Ascending aorta (tissue), 2 donors: Measurements from ENCODE around the gene CENPF. TPM values are rescaled to one million over a fixed set of nuclear protein-coding genes. Genes with fewer than 3 reads are reported as not detected.
"Not testable (repeated sequence)": the region's sequence is repeated elsewhere in the genome, so short reads cannot be mapped to it uniquely, and the experiment has no call there.

ENCODE experiments used
- DNase-seq, 2 donors: peaks; one replicate each; pipeline ENCODE4 v3.0.0-alpha.2; 2019; ENCODE audit warnings: low spot score in 2 of 2
- H3K27ac ChIP-seq, 2 donors: fragments of 200-600 bp; sonication (generic); one replicate each; pipeline ENCODE4 v1.5.1; 2016 to 2017; ENCODE audit warnings: mild to moderate bottlenecking in 1 of 2
- H3K27me3 ChIP-seq: fragments of 200-600 bp; sonication (generic); one replicate; pipeline ENCODE4 v1.5.1; 2017
- H3K36me3 ChIP-seq, 2 donors: fragments of 200-600 bp; sonication (generic); one replicate each; pipeline ENCODE4 v1.5.1; 2016
- H3K4me1 ChIP-seq, 2 donors: fragments of 200-600 bp; sonication (generic); one replicate each; pipeline ENCODE4 v1.5.1; 2016 to 2017; ENCODE audit warnings: mild to moderate bottlenecking in 1 of 2
- H3K4me3 ChIP-seq, 2 donors: fragments of 200-600 bp; sonication (generic); one replicate each; pipeline ENCODE4 v1.5.1; 2016 to 2017; ENCODE audit warnings: mild to moderate bottlenecking in 1 of 2
- H3K9me3 ChIP-seq, 2 donors: fragments of 200-600 bp; sonication (generic); one replicate each; pipeline ENCODE4 v1.5.1; 2016
- intact Hi-C: fragments of 100-400 bp; cut with DNase I; formaldehyde crosslinking; loops from one replicate; pipeline ENCODE4 v1.15.1; 2023
- total RNA-seq: library from RNA; depleted of rRNA; stranded (reverse); fragments of >200 nt; gene quantifications from one replicate; pipeline ENCODE4 v1.1.0, GENCODE V29; 2016
- TF ChIP-seq, protein P1 (sequence below), 3 experiments: fragments of 200-600 bp in 2 of 3; fragments of 450-650 bp in 1 of 3; sonication (generic) in 2 of 3; IDR thresholded peaks; one replicate each; pipeline ENCODE4 v1.5.1; 2016 to 2019; ENCODE audit warnings: antibody characterized with exemption in 3 of 3, mild to moderate bottlenecking in 1 of 3, moderate library complexity in 1 of 3

Gene CENPF
- total RNA-seq, 1 donor from 2014 or later, result 0.53 TPM

- Histone ChIP-seq H3K9me3 (no peaks in the 10 kb centered on the region), H3K27me3 (no peaks in the 10 kb centered on the region), H3K4me1 (no peaks in the 10 kb centered on the region), H3K27ac (no peak overlapping the region), H3K4me3 (no peak overlapping the region), H3K36me3 (no peaks in the 10 kb centered on the region)
- no peak for DNase-seq
- intact Hi-C loops, result no loop called here
- TF ChIP-seq, protein P1, sequence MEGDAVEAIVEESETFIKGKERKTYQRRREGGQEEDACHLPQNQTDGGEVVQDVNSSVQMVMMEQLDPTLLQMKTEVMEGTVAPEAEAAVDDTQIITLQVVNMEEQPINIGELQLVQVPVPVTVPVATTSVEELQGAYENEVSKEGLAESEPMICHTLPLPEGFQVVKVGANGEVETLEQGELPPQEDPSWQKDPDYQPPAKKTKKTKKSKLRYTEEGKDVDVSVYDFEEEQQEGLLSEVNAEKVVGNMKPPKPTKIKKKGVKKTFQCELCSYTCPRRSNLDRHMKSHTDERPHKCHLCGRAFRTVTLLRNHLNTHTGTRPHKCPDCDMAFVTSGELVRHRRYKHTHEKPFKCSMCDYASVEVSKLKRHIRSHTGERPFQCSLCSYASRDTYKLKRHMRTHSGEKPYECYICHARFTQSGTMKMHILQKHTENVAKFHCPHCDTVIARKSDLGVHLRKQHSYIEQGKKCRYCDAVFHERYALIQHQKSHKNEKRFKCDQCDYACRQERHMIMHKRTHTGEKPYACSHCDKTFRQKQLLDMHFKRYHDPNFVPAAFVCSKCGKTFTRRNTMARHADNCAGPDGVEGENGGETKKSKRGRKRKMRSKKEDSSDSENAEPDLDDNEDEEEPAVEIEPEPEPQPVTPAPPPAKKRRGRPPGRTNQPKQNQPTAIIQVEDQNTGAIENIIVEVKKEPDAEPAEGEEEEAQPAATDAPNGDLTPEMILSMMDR (IDR thresholded peaks at IDR 0.05), result no peak
These were observed 1.5 kb downstream of the CENPF start for GRCh38 chr1:214604523-214604922.

DNA sequence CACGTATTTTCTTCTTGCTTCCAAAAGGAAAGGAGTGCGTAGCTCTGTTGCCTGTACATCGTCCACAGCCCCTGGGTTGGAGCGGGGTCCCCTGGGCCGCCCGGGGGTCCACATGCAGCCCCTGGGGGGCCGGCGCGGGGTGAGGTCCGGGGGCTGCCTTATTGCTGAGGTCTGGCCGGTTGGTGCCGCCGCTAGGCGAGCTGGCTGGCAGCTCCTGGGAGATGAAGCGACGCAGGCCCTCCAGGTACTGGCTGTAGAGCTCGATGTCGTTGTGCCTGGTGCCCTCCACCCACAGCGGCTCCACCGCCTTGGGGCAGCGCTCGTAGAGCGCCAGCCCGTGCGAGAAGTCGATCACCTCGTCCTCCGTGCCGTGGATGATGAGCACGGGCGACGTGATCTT, 2.5 kb downstream of the CENPF start:
- H3K9me3 ChIP-seq, intact Hi-C loops, DNase-seq, H3K27me3 ChIP-seq, H3K36me3 ChIP-seq, H3K4me3 ChIP-seq, H3K4me1 ChIP-seq, H3K27ac ChIP-seq: not testable (repeated sequence)

DNA sequence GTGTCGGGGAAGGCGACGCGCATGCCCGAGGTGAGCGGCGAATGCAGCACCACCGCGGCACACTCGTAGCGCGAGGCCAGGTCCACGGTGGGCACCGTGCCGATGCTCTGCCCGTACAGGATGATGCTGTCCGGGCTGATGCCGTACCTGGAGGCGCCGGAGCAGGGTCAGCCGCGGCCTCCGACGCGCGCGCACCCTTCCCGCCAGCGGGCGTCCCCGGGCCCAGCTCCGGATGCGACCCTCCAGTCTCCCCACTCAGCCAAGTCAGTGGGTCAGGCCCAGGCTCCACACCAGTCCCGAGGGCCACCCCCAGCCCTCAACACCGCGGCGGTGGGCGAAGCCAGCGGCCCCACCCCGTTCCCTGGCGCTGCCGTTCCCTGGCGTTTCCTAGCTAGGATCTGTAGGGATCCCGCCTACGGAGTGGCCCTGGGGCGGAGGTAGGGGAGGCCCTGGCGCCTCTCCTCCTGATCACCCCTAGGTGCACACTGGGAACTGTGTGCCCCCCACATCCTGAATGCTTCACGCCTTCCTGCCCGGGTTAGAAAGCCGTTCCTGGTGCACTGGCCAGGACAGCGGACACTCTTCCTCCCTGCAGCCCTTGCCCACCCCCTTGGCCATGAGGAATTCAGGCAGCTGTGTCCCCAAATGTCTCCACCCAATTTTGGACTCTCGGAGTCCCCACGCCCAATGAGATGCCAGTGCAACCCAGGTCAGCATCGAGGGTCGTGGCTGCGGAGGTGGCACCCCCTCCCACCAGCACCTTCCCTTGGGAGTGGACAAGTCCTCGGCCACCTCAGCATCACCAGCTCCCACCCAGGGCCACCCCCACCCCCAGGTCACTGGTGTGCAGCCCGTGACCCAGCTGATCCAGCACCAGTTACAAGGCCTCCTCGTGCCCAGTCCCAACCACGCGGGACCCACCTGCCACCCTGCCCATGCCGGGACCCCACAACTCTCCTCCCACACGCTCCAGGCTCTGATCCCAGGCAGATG, 3.2 kb downstream of the CENPF start:
- H3K36me3 ChIP-seq, H3K27ac ChIP-seq, H3K4me1 ChIP-seq, H3K4me3 ChIP-seq, DNase-seq, H3K9me3 ChIP-seq, H3K27me3 ChIP-seq, intact Hi-C loops: not testable (repeated sequence)

DNA sequence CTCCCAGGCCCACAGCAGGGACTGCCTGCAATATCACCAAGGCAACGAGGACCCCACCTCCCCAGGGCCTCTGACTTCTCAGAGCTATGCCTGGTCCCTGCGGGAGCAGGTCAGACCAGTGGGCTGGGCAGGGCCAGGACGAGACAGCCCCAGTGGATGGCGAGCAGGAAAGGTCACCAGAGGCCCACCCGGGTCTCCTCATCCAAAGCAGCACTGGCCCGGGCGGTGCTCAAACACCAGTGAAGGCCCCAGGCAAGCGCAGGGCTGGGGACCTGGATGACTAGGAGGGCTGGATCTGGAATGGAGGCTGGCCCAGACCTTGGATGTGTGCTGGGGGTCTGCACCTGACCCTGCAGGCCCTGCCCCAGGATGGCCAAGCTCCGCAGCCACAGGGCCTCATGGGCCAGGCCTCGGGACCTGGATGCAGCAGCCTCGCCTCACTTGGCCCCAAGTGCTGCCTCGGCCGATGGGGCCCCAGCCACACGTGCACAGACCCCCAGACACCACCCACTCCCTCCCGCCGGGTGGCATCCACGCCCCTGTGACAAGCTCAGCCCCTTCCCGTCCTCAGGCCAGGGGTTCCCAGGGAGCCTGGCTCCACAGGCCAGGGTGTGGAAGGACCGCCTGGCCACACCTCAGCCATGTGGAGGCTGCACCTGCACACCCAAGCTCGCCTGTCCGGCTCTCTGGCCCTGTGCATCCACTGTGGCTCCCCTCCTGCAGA, 4.7 kb downstream of the CENPF start:
- H3K27me3 ChIP-seq, H3K36me3 ChIP-seq, intact Hi-C loops, H3K4me3 ChIP-seq, H3K27ac ChIP-seq, H3K4me1 ChIP-seq, H3K9me3 ChIP-seq, DNase-seq: not testable (repeated sequence)

- H3K27ac ChIP-seq, H3K4me1 ChIP-seq, H3K4me3 ChIP-seq, intact Hi-C loops, H3K36me3 ChIP-seq, H3K9me3 ChIP-seq, DNase-seq, H3K27me3 ChIP-seq: not testable (repeated sequence)
These were observed 5.3 kb downstream of the CENPF start for GRCh38 chr1:214608216-214608783.

DNA sequence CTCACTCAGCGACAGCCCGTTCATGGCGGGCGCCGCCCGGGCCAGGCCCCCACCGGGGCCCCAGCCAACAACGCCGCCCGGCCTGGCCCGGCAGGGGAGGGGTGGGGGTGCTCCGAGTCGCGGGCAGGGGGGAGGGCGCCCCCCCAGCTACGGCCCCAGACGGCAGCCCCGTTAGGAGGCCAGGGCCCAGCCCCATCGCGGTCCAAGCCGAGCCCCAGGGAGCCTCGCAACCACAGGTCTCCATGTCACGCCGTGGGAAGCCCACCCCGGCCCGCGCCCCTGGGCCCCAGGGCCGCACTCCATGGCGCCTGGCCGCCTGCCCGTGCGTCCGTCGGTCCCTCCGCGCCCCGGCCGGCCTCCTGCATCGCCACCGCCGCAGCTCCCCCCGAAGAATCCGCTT, 5.8 kb downstream of the CENPF start:
- H3K36me3 ChIP-seq, H3K27me3 ChIP-seq, H3K27ac ChIP-seq, intact Hi-C loops, DNase-seq, H3K4me1 ChIP-seq, H3K4me3 ChIP-seq, H3K9me3 ChIP-seq: not testable (repeated sequence)

GRCh38 chr1:214609692-214610091, 6.7 kb downstream of the CENPF start:
- Histone ChIP-seq H3K4me3 (no peak overlapping the region), H3K27ac (no peak overlapping the region), H3K4me1 (no peaks in the 10 kb centered on the region), H3K27me3 (no peaks in the 10 kb centered on the region), H3K9me3 (no peaks in the 10 kb centered on the region), H3K36me3 (no peaks in the 10 kb centered on the region)
- TF ChIP-seq, protein P1 (IDR thresholded peaks at IDR 0.05), result no peak
- intact Hi-C loops, result no loop called here
- DNase-seq, result no peak

GRCh38 chr1:214610136-214610535, 7.1 kb downstream of the CENPF start:
- intact Hi-C loops, result not testable (repeated sequence)

More at GRCh38 chr1:214610136-214610535, 7.1 kb downstream of the CENPF start:
- H3K4me1 ChIP-seq, H3K4me3 ChIP-seq, H3K27ac ChIP-seq, H3K27me3 ChIP-seq, H3K36me3 ChIP-seq, DNase-seq, H3K9me3 ChIP-seq: not testable (repeated sequence)
